ENCODE measurements around the gene IRF2BP2. TPM values are rescaled to one million over a fixed set of nuclear protein-coding genes. Genes with fewer than 3 reads are reported as not detected.

The IRF2BP2 gene
- total and polyA plus RNA-seq, 2 donors (not counting 1 experiment from before 2014, with no cell fraction given) = 17.8 to 71.8 TPM

DNA sequence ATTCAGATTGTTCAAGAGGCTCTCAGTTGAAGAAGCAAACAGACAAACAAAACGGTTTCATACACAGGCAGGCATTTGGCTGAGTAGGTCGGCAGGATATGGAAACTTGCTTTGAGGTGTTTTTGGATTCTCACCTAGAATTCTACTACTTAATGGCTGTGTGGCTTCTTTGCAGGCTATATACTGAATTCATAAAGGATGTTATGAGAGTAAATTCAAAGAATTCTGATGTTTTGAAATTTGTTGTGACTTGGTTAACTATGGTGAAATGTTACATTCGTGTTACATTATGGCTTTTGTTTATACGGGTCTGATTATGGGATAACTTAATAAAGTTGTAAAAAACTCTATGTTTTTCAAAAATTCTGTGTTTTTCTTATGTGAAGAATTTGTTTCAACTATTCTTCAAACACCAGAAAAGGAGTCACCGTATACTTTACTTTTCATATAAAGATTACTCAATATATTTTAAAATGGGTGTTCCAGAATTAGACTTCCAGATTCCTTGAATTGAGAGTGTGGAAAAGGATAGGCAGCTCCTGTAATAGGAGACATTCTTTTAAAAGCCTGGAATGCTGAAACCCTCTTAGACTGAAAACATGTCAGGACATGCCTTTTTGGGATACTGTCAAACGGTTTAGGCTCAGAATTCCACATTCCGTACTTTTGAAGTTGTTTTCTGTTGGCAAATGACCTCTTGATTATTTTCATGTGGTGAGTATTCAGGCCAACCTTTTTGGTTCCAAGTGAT, 8.2 kb upstream of the IRF2BP2 start:
- H4K20me1 ChIP-seq (ENCODE audit: control insufficient read depth, extremely low read depth, insufficient read depth, low read length) = no peaks in the 10 kb centered on the region
- H2AFZ ChIP-seq (ENCODE audit: low read length) = peak overlapping the region; percentile 16
- H3K9ac ChIP-seq (ENCODE audit: insufficient read depth, low read length) = peak overlapping the region; percentile 39
- peak overlapping the region; percentile 90 for H3K27ac ChIP-seq (ENCODE audit: insufficient read depth, low read length)
- peaks cover 29% of the 10 kb centered on the region for H3K4me1 ChIP-seq (ENCODE audit: control insufficient read depth, extremely low read depth, insufficient read depth, low read length)
- no peak for TF ChIP-seq CTCF (conservative IDR thresholded peaks at IDR 0.05 in 1 of 2, IDR thresholded peaks at IDR 0.05 in 1 of 2; ENCODE audit: low read depth in 1 of 2, low read length in 2 of 2)
- no peak for TF ChIP-seq EZH2 (IDR thresholded peaks at IDR 0.05; ENCODE audit: low read length, missing control alignments)
- H3K27me3 ChIP-seq (ENCODE audit: control insufficient read depth, insufficient read depth, low read length) = no peaks in the 10 kb centered on the region
- no peaks in the 10 kb centered on the region for H3K36me3 ChIP-seq (ENCODE audit: control insufficient read depth, insufficient read depth, low read length)
- H3K79me2 ChIP-seq (ENCODE audit: control insufficient read depth, insufficient read depth, low read length) = no peaks in the 10 kb centered on the region
- no peaks in the 10 kb centered on the region for H3K9me3 ChIP-seq (ENCODE audit: control insufficient read depth, insufficient read depth, low read depth, low read length)
- no peak overlapping the region for H3K4me3 ChIP-seq (replicated peaks in 1 of 4; ENCODE audit: control extremely low read depth in 1 of 4, insufficient read depth in 1 of 4, low read depth in 3 of 4, low read length in 4 of 4)
- H3K4me2 ChIP-seq (ENCODE audit: extremely low read depth, insufficient read depth, low read length) = peak overlapping the region; percentile 58
- peak; percentile 89 to 93 for DNase-seq (ENCODE audit: low read depth in 2 of 2)

DNA sequence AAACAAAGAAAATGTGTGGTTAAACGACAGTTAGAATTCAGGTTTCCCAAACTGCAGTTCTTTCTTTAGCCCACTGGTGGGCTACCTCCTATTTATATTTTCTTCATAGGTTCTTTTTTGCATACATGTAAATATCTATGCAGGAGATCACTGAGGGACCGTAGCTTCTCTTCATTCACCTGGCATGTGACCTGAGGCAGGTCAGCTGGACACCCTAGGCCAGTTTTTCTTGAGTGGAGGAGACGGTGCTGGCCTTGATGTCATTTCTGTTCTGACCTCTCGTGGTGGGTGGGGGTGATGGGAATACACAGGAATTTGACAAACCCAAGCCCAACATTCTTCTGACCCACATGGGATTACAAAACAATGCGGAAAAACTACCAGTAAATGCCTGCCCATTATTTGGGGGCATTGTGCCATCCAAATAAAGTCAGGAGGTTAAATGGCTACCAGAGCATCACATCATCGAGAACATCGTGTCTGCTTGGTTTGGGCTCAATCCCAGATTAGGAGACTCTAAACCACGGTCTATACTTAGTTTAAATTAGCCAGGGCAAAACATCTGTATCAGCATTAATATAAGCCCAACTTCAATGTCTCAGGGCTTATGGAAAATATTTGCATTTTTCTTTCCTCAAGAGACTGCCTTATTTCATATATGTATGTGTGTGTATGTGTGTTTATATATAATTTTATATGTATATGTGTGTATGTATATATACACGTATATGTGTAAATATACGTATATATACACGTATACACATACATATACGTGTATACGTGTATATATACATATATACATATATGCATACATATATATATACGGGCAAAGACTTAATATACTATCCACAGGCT, 7.4 kb upstream of the IRF2BP2 start:
- Histone ChIP-seq H3K36me3 (ENCODE audit: control insufficient read depth, insufficient read depth, low read length) (no peaks in the 10 kb centered on the region), H3K9me3 (ENCODE audit: control insufficient read depth, insufficient read depth, low read depth, low read length) (no peaks in the 10 kb centered on the region), H3K4me1 (ENCODE audit: control insufficient read depth, extremely low read depth, insufficient read depth, low read length) (peaks cover 33% of the 10 kb centered on the region), H3K4me2 (ENCODE audit: extremely low read depth, insufficient read depth, low read length) (no peak overlapping the region), H3K4me3 (replicated peaks in 1 of 4; ENCODE audit: control extremely low read depth in 1 of 4, insufficient read depth in 1 of 4, low read depth in 3 of 4, low read length in 4 of 4) (no peak overlapping the region), H3K27ac (ENCODE audit: insufficient read depth, low read length) (peak overlapping the region; percentile 90), H2AFZ (ENCODE audit: low read length) (no peak overlapping the region), H3K79me2 (ENCODE audit: control insufficient read depth, insufficient read depth, low read length) (no peaks in the 10 kb centered on the region), H4K20me1 (ENCODE audit: control insufficient read depth, extremely low read depth, insufficient read depth, low read length) (no peaks in the 10 kb centered on the region), H3K27me3 (ENCODE audit: control insufficient read depth, insufficient read depth, low read length) (no peaks in the 10 kb centered on the region), H3K9ac (ENCODE audit: insufficient read depth, low read length) (no peak overlapping the region)
- peak; percentile 39 to 80 for DNase-seq (ENCODE audit: low read depth in 2 of 2)
- TF ChIP-seq EZH2 (IDR thresholded peaks at IDR 0.05; ENCODE audit: low read length, missing control alignments) (no peak), CTCF (conservative IDR thresholded peaks at IDR 0.05 in 1 of 2, IDR thresholded peaks at IDR 0.05 in 1 of 2; ENCODE audit: low read depth in 1 of 2, low read length in 2 of 2) (peak; percentile 14 to 30)

DNA sequence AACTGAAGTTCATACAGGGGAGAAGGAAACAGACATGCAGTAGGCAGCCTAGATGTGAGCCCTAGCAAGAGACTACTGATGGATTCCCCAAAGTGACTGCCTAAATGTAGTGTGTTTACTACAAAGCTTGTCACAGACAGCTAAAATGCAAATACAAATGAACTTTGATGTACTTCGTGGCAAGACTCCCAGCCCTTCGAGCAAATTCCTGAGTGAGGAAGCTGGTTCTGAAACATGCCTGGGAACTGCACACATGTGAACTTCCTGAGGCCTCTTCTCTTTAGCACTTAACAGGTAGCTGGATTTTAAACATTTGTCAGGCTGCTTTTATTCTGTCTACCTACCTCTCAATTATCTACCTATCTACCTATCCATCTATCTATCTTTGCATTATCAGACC, 6.7 kb upstream of the IRF2BP2 start:
- Histone ChIP-seq H3K36me3 (ENCODE audit: control insufficient read depth, insufficient read depth, low read length) (no peaks in the 10 kb centered on the region), H2AFZ (ENCODE audit: low read length) (no peak overlapping the region), H3K79me2 (ENCODE audit: control insufficient read depth, insufficient read depth, low read length) (no peaks in the 10 kb centered on the region), H3K9ac (ENCODE audit: insufficient read depth, low read length) (no peak overlapping the region), H3K27me3 (ENCODE audit: control insufficient read depth, insufficient read depth, low read length) (no peaks in the 10 kb centered on the region), H3K4me2 (ENCODE audit: extremely low read depth, insufficient read depth, low read length) (no peak overlapping the region), H3K27ac (ENCODE audit: insufficient read depth, low read length) (peak overlapping the region; percentile 49), H3K4me3 (replicated peaks in 1 of 4; ENCODE audit: control extremely low read depth in 1 of 4, insufficient read depth in 1 of 4, low read depth in 3 of 4, low read length in 4 of 4) (no peak overlapping the region), H3K4me1 (ENCODE audit: control insufficient read depth, extremely low read depth, insufficient read depth, low read length) (peaks cover 38% of the 10 kb centered on the region), H4K20me1 (ENCODE audit: control insufficient read depth, extremely low read depth, insufficient read depth, low read length) (no peaks in the 10 kb centered on the region), H3K9me3 (ENCODE audit: control insufficient read depth, insufficient read depth, low read depth, low read length) (no peaks in the 10 kb centered on the region)
- no peak for TF ChIP-seq CTCF (conservative IDR thresholded peaks at IDR 0.05 in 1 of 2, IDR thresholded peaks at IDR 0.05 in 1 of 2; ENCODE audit: low read depth in 1 of 2, low read length in 2 of 2)
- no peak for TF ChIP-seq EZH2 (IDR thresholded peaks at IDR 0.05; ENCODE audit: low read length, missing control alignments)
- peak; percentile 62 to 76 for DNase-seq (ENCODE audit: low read depth in 2 of 2)
